HCT116 (cell line): ENCODE measurements around the gene C20orf204. TPM values are rescaled to one million over a fixed set of nuclear protein-coding genes. Genes with fewer than 3 reads are reported as not detected.

Experiments used
- ATAC-seq: fragments of 200-7000 bp; cut with Tn5 transposase; 2 replicates; pipeline ENCODE4 v1.9.1; 2020; ENCODE audit warnings: mild to moderate bottlenecking, moderate library complexity
- BruUV-seq: library from RNA; stranded (reverse); fragments of 400-500 nt; replicated peaks from 2 replicates; lab custom pipeline; 2021; lab: Mats Ljungman, UMichigan
- CTCF ChIA-PET: fragments of 300-600 bp; sonication (Branson Sonifier 250); formaldehyde crosslinking; loops from one replicate; lab custom pipeline; 2021; ENCODE audit warnings: antibody characterized with exemption; lab: Charles Lee
- POLR2A ChIA-PET: fragments of 300-600, 350-600 bp; sonication (Branson Sonifier 250); formaldehyde crosslinking; loops from one replicate; lab custom pipeline; 2021; ENCODE audit warnings: antibody characterized with exemption; lab: Charles Lee
- RAD21 ChIA-PET, 2 experiments: fragments of 300-600 bp; sonication (Branson Sonifier 250); formaldehyde crosslinking; loops; one replicate each; lab custom pipeline; 2023; ENCODE audit warnings: low total read pairs in 2 of 2; ENCODE audit not compliant: uncharacterized antibody in 2 of 2, unreplicated experiment in 2 of 2, low non-redundant PET in 1 of 2; lab: Charles Lee
- DNase-seq: peaks from one replicate; pipeline ENCODE4 v3.0.0-alpha.2; 2010; ENCODE audit warnings: low read depth, low spot score
- H2AFZ ChIP-seq: fragments of 200-600 bp; shearing (Covaris generic), sonication (generic); 2 replicates; pipeline ENCODE4 v1.6.1; 2017; ENCODE audit warnings: low read depth, mixed run types, mixed read lengths, antibody characterized with exemption, low read length; ENCODE audit not compliant: poor library complexity, severe bottlenecking
- H3K27ac ChIP-seq: 2 replicates; pipeline ENCODE4 v1.5.1; 2012; ENCODE audit warnings: low read depth, low read length
- H3K27me3 ChIP-seq: fragments of 200-600 bp; sonication (generic); 2 replicates; pipeline ENCODE4 v1.6.1; 2016; ENCODE audit warnings: mixed run types, low read length, mixed read lengths; ENCODE audit not compliant: insufficient read depth
- H3K36me3 ChIP-seq, 2 experiments: fragments of 200-500 bp in 1 of 2; fragments of 200-600 bp in 1 of 2; sonication (Bioruptor generic) in 1 of 2; sonication (generic) in 1 of 2; 2 replicates each; pipeline versions ENCODE4 v1.5.1 to v1.6.1; 2014 to 2016; ENCODE audit warnings: low read length in 2 of 2, inconsistent platforms in 1 of 2, mixed read lengths in 1 of 2, mixed run types in 1 of 2; ENCODE audit not compliant: insufficient read depth in 2 of 2, control insufficient read depth in 1 of 2
- H3K4me1 ChIP-seq, 2 experiments: fragments of 200-600 bp in 1 of 2; sonication (generic) in 1 of 2; 2 replicates each; pipeline versions ENCODE4 v1.5.1 to v1.6.1; 2012 to 2017; ENCODE audit warnings: low read length in 2 of 2, inconsistent platforms in 1 of 2, mild to moderate bottlenecking in 1 of 2, mixed read lengths in 1 of 2, mixed run types in 1 of 2, moderate library complexity in 1 of 2; ENCODE audit not compliant: insufficient read depth in 2 of 2, control insufficient read depth in 1 of 2
- H3K4me2 ChIP-seq: fragments of 200-600 bp; sonication (generic); 2 replicates; pipeline ENCODE4 v1.6.1; 2017; ENCODE audit warnings: mixed run types, low read length, mixed read lengths
- H3K4me3 ChIP-seq, 2 experiments: fragments of 200-600 bp in 1 of 2; sonication (generic) in 1 of 2; replicated peaks in 1 of 2; 2 replicates each; pipeline ENCODE4 v1.5.1; 2011 to 2016; ENCODE audit warnings: low read length in 2 of 2, control low read depth in 1 of 2, low read depth in 1 of 2, mild to moderate bottlenecking in 1 of 2, mixed read lengths in 1 of 2, mixed run types in 1 of 2
- H3K79me2 ChIP-seq: fragments of 200-600 bp; sonication (generic); 2 replicates; pipeline ENCODE4 v1.6.1; 2017; ENCODE audit warnings: mild to moderate bottlenecking, mixed run types, low read length, moderate library complexity, mixed read lengths; ENCODE audit not compliant: insufficient read depth
- H3K9ac ChIP-seq: fragments of 200-600 bp; sonication (generic); 2 replicates; pipeline ENCODE4 v1.6.1; 2016; ENCODE audit warnings: low read length, mixed read lengths
- H3K9me2 ChIP-seq: fragments of 200-600 bp; sonication (generic), shearing (Covaris generic); 2 replicates; pipeline ENCODE4 v1.6.1; 2017; ENCODE audit warnings: mixed run types, mild to moderate bottlenecking, moderate library complexity; ENCODE audit not compliant: insufficient read depth
- H3K9me3 ChIP-seq, 2 experiments: fragments of 200-500 bp in 1 of 2; fragments of 200-600 bp in 1 of 2; sonication (Bioruptor generic) in 1 of 2; sonication (generic) in 1 of 2; 2 replicates each; pipeline ENCODE4 v1.6.1; 2014 to 2017; ENCODE audit warnings: low read length in 2 of 2, mixed read lengths in 2 of 2, inconsistent platforms in 1 of 2, low read depth in 1 of 2, mild to moderate bottlenecking in 1 of 2, mixed run types in 1 of 2, moderate library complexity in 1 of 2; ENCODE audit not compliant: control insufficient read depth in 1 of 2, insufficient read depth in 1 of 2
- H4K20me1 ChIP-seq: fragments of 200-600 bp; sonication (generic), shearing (Covaris generic); 2 replicates; pipeline ENCODE4 v1.6.1; 2017; ENCODE audit warnings: mixed run types, mild to moderate bottlenecking, moderate library complexity; ENCODE audit not compliant: insufficient read depth
- ATF3 ChIP-seq: IDR thresholded peaks from 2 replicates; pipeline ENCODE4 v1.6.1; 2012
- CEBPB ChIP-seq: IDR thresholded peaks from 2 replicates; pipeline ENCODE4 v1.6.1; 2012; ENCODE audit warnings: low read depth
- ELF1 ChIP-seq: IDR thresholded peaks from 2 replicates; pipeline ENCODE4 v1.6.1; 2012; ENCODE audit warnings: low read depth, borderline replicate concordance
- JUND ChIP-seq: IDR thresholded peaks from 2 replicates; pipeline ENCODE4 v1.6.1; 2012
- POLR2AphosphoS5 ChIP-seq: IDR thresholded peaks from 2 replicates; pipeline ENCODE4 v1.6.1; 2011; ENCODE audit warnings: mild to moderate bottlenecking, low read depth, low read length, moderate library complexity
- REST ChIP-seq: IDR thresholded peaks from 2 replicates; pipeline ENCODE4 v1.6.1; 2012; ENCODE audit warnings: low read depth
- ZFX ChIP-seq: fragments of 450-650 bp; IDR thresholded peaks from 2 replicates; pipeline ENCODE4 v1.6.1; 2017
- intact Hi-C: fragments of 100-400 bp; cut with micrococcal nuclease; formaldehyde crosslinking; loops from 2 replicates; pipeline ENCODE4 v1.10.0; 2022
- total RNA-seq: library from RNA; stranded (reverse); gene quantifications from one replicate; pipeline ENCODE4 v1.2.1, GENCODE V29; 2021; ENCODE audit not compliant: unreplicated experiment

The C20orf204 gene
- total RNA-seq, 1 experiment from 2014 or later, result 2.5 TPM

GRCh38 chr20:64078934-64079272 lies 42.9 kb downstream of the C20orf204 start:
- no peaks in the 10 kb centered on the region for H3K27me3 ChIP-seq
- H3K36me3 ChIP-seq, result no peaks in the 10 kb centered on the region
- BruUV-seq, result no TSS peak
- peaks cover 14 to 21% of the 10 kb centered on the region in 2 experiments for H3K4me1 ChIP-seq
- H3K4me3 ChIP-seq, result peak overlapping the region; percentile 79 to 96
- intact Hi-C loops, result no loop called here
- H3K27ac ChIP-seq, result peak overlapping the region; percentile 61
- TF ChIP-seq ELF1, result no peak
- TF ChIP-seq JUND, result no peak
- POLR2A ChIA-PET, result no interaction called here
- no peaks in the 10 kb centered on the region for H3K9me3 ChIP-seq
- H3K9me2 ChIP-seq, result no peaks in the 10 kb centered on the region
- peak overlapping the region; percentile 87 for H3K9ac ChIP-seq
- no peak for DNase-seq
- RAD21 ChIA-PET, result no interaction called here
- H3K4me2 ChIP-seq, result peak overlapping the region; percentile 99
- no peaks in the 10 kb centered on the region for H4K20me1 ChIP-seq
- CTCF ChIA-PET, result interaction anchor here (1.5 kb wide), 1 partner anchor 10 kb away, joined by 3 read pairs; no protein-coding TSS in a partner anchor
- H2AFZ ChIP-seq, result no peak overlapping the region
- H3K79me2 ChIP-seq, result peaks cover 9% of the 10 kb centered on the region; the same call in 1 of the 2 replicates
- no peak for ATAC-seq

GRCh38 chr20:64079273-64080012 lies 43.5 kb downstream of the C20orf204 start, which contains the start of gene RGS19:
Gene RGS19, minus strand, starts transcription at chr20:64079518. Its CDS starts 2,632 bp downstream, at chr20:64076886.
- H3K27ac ChIP-seq, result peak within 1 kb of the TSS; percentile 67
- no peak within 1 kb of the TSS for H2AFZ ChIP-seq
- ChIA-PET RAD21 (no interaction called here), POLR2A (no interaction called here), CTCF (interaction anchor here (1.5 kb wide), 1 partner anchor 11 kb away, joined by 3 read pairs; no protein-coding TSS in a partner anchor)
- intact Hi-C loops, result no loop called here
- peak within 1 kb of the TSS; percentile 79 to 96 for H3K4me3 ChIP-seq
- TF ChIP-seq REST, result no peak
- TF ChIP-seq POLR2AphosphoS5, result peak; percentile 59
- peak; percentile 32; the same call in 1 of the 2 replicates for TF ChIP-seq ZFX
- TF ChIP-seq ATF3, result no peak
- no peak for TF ChIP-seq CEBPB
- no peaks in the 10 kb centered on the region for H3K36me3 ChIP-seq
- peak; percentile 82 for ATAC-seq
- peak within 1 kb of the TSS; percentile 87 for H3K9ac ChIP-seq
- H4K20me1 ChIP-seq, result no peaks in the 10 kb centered on the region
- no TSS peak for BruUV-seq
- no peaks in the 10 kb centered on the region for H3K9me2 ChIP-seq
- peaks cover 9% of the 10 kb centered on the region; the same call in 1 of the 2 replicates for H3K79me2 ChIP-seq
- no peaks in the 10 kb centered on the region for H3K9me3 ChIP-seq
- peaks cover 14 to 21% of the 10 kb centered on the region in 2 experiments for H3K4me1 ChIP-seq
- no peaks in the 10 kb centered on the region for H3K27me3 ChIP-seq
- peak within 1 kb of the TSS; percentile 99 for H3K4me2 ChIP-seq
- DNase-seq, result no peak
